ENCODE data around the gene SREBF1.

SREBF1 gene

GRCh38 chr17:17795946-17796786 lies 40.6 kb downstream of the SREBF1 start:
- no peak for DNase-seq (ENCODE audit: low read depth in 2 of 2)

GRCh38 chr17:17795296-17795695 lies 41.5 kb downstream of the SREBF1 start:
- DNase-seq (ENCODE audit: low read depth in 2 of 2) = no peak

GRCh38 chr17:17794382-17794781 lies 42.4 kb downstream of the SREBF1 start:
- no peak for DNase-seq (ENCODE audit: low read depth in 2 of 2)

GRCh38 chr17:17793378-17794214 lies 43.2 kb downstream of the SREBF1 start:
- no peak for DNase-seq (ENCODE audit: low read depth in 2 of 2)

GRCh38 chr17:17792551-17793377 lies 44.0 kb downstream of the SREBF1 start:
- peak; percentile 25 to 36 for DNase-seq (ENCODE audit: low read depth in 2 of 2)

- DNase-seq (ENCODE audit: low read depth in 2 of 2) = no peak
Observed at GRCh38 chr17:17792037-17792550, 44.7 kb downstream of the SREBF1 start.

- no peak for DNase-seq (ENCODE audit: low read depth in 2 of 2)
Observed at GRCh38 chr17:17790637-17791464, 45.9 kb downstream of the SREBF1 start.

GRCh38 chr17:17789828-17790636 lies 46.8 kb downstream of the SREBF1 start:
- no peak for DNase-seq (ENCODE audit: low read depth in 2 of 2)

GRCh38 chr17:17789410-17789809 lies 47.4 kb downstream of the SREBF1 start:
- DNase-seq (ENCODE audit: low read depth in 2 of 2) = no peak

GRCh38 chr17:17788967-17789366 lies 47.8 kb downstream of the SREBF1 start:
- no peak for DNase-seq (ENCODE audit: low read depth in 2 of 2)

GRCh38 chr17:17787568-17787967 lies 49.2 kb downstream of the SREBF1 start:
- DNase-seq (ENCODE audit: low read depth in 2 of 2) = no peak

GRCh38 chr17:17786998-17787397 lies 49.8 kb downstream of the SREBF1 start:
- DNase-seq (ENCODE audit: low read depth in 2 of 2) = no peak

GRCh38 chr17:17785407-17785806 lies 51.4 kb downstream of the SREBF1 start:
- no peak for DNase-seq (ENCODE audit: low read depth in 2 of 2)

GRCh38 chr17:17784657-17785267 lies 52.0 kb downstream of the SREBF1 start:
- no peak for DNase-seq (ENCODE audit: low read depth in 2 of 2)

GRCh38 chr17:17783825-17784656 lies 52.7 kb downstream of the SREBF1 start:
- DNase-seq (ENCODE audit: low read depth in 2 of 2) = no peak

- peak; percentile 18 to 56 for DNase-seq (ENCODE audit: low read depth in 2 of 2)
Observed at GRCh38 chr17:17783116-17783824, 53.5 kb downstream of the SREBF1 start.

- DNase-seq (ENCODE audit: low read depth in 2 of 2) = no peak
Observed at GRCh38 chr17:17782523-17783115, 54.2 kb downstream of the SREBF1 start.

All from stimulated activated CD8-positive, alpha-beta memory T cell treated with anti-CD3 and anti-CD28 coated beads, Interleukin-7, amount 100 ng/mL, for 4 hours (primary cell).